Measurements from ENCODE around the gene GYG2. TPM values are rescaled to one million over a fixed set of nuclear protein-coding genes. Genes with fewer than 3 reads are reported as not detected.
"Not testable (repeated sequence)": the region's sequence is repeated elsewhere in the genome, so short reads cannot be mapped to it uniquely, and the experiment has no call there.

Gene GYG2
- total and polyA plus RNA-seq, 5 donors from 2014 or later = not detected

GRCh38 chrX:2785538-2785937 lies 43.2 kb upstream of the GYG2 start:
- no peaks in the 10 kb centered on the region for H3K36me3 ChIP-seq (ENCODE audit: control insufficient read depth, insufficient read depth, low read length)
- no peaks in the 10 kb centered on the region for H3K27me3 ChIP-seq (ENCODE audit: control insufficient read depth, insufficient read depth, low read length)
- no peak overlapping the region for H3K27ac ChIP-seq (ENCODE audit: insufficient read depth, low read length, poor library complexity, severe bottlenecking)
- ATAC-seq (ENCODE audit: low read depth in 2 of 2) (no peak), DNase-seq (no peak)
- Mint-ChIP-seq H3K36me3 (no peaks in the 10 kb centered on the region), H3K27me3 (peaks cover 4% of the 10 kb centered on the region), H3K27ac (no peak overlapping the region), H3K9me3 (peaks cover 0 to 4% (median 0%) of the 10 kb centered on the region in 7 donors), H3K4me3 (no peak overlapping the region), H3K4me1 (peaks cover 0 to 10% (median 3%) of the 10 kb centered on the region in 4 donors)
- no peak overlapping the region for H3K4me3 ChIP-seq (ENCODE audit: low read depth, low read length)
- no peaks in the 10 kb centered on the region for H3K4me1 ChIP-seq (ENCODE audit: control insufficient read depth, insufficient read depth, low read length, poor library complexity, severe bottlenecking)
- H3K9me3 ChIP-seq (ENCODE audit: control insufficient read depth in 2 of 2, low read length in 2 of 2) = no peaks in the 10 kb centered on the region

- DNase-seq (no peak), ATAC-seq (ENCODE audit: low read depth in 2 of 2) (no peak)
- H3K4me1 ChIP-seq (ENCODE audit: control insufficient read depth, insufficient read depth, low read length, poor library complexity, severe bottlenecking) = no peaks in the 10 kb centered on the region
- Mint-ChIP-seq H3K4me3 (no peak overlapping the region), H3K27ac (no peak overlapping the region), H3K36me3 (no peaks in the 10 kb centered on the region), H3K9me3 (no peaks in the 10 kb centered on the region), H3K4me1 (no peaks in the 10 kb centered on the region), H3K27me3 (peaks cover 7% of the 10 kb centered on the region)
- no peaks in the 10 kb centered on the region for H3K27me3 ChIP-seq (ENCODE audit: control insufficient read depth, insufficient read depth, low read length)
- H3K27ac ChIP-seq (ENCODE audit: insufficient read depth, low read length, poor library complexity, severe bottlenecking) = no peak overlapping the region
- no peaks in the 10 kb centered on the region for H3K9me3 ChIP-seq (ENCODE audit: control insufficient read depth in 2 of 2, low read length in 2 of 2)
- no peaks in the 10 kb centered on the region for H3K36me3 ChIP-seq (ENCODE audit: control insufficient read depth, insufficient read depth, low read length)
- no peak overlapping the region for H3K4me3 ChIP-seq (ENCODE audit: low read depth, low read length)
These were observed 39.8 kb upstream of the GYG2 start for GRCh38 chrX:2788980-2789379.

GRCh38 chrX:2789569-2789968 lies 39.2 kb upstream of the GYG2 start:
- H3K4me3 Mint-ChIP-seq = no peak overlapping the region
- DNase-seq (no peak), ATAC-seq (ENCODE audit: low read depth in 2 of 2) (no peak)
- no peaks in the 10 kb centered on the region for H3K36me3 ChIP-seq (ENCODE audit: control insufficient read depth, insufficient read depth, low read length)
- H3K36me3 Mint-ChIP-seq = no peaks in the 10 kb centered on the region
- no peaks in the 10 kb centered on the region for H3K9me3 ChIP-seq (ENCODE audit: control insufficient read depth in 2 of 2, low read length in 2 of 2)
- H3K4me1 Mint-ChIP-seq = no peaks in the 10 kb centered on the region
- H3K27me3 Mint-ChIP-seq = peaks cover 6% of the 10 kb centered on the region
- no peaks in the 10 kb centered on the region for H3K27me3 ChIP-seq (ENCODE audit: control insufficient read depth, insufficient read depth, low read length)
- no peak overlapping the region for H3K4me3 ChIP-seq (ENCODE audit: low read depth, low read length)
- H3K27ac ChIP-seq (ENCODE audit: insufficient read depth, low read length, poor library complexity, severe bottlenecking) = no peak overlapping the region
- no peaks in the 10 kb centered on the region for H3K4me1 ChIP-seq (ENCODE audit: control insufficient read depth, insufficient read depth, low read length, poor library complexity, severe bottlenecking)
- H3K27ac Mint-ChIP-seq = no peak overlapping the region
- no peaks in the 10 kb centered on the region for H3K9me3 Mint-ChIP-seq

- no peak overlapping the region for H3K4me3 ChIP-seq (ENCODE audit: low read depth, low read length)
These were observed 35.0 kb upstream of the GYG2 start for GRCh38 chrX:2793752-2794151.

GRCh38 chrX:2794336-2794735 lies 34.4 kb upstream of the GYG2 start:
- H3K27ac ChIP-seq (ENCODE audit: insufficient read depth, low read length, poor library complexity, severe bottlenecking) = no peak overlapping the region

More at GRCh38 chrX:2793752-2794151, 35.0 kb upstream of the GYG2 start:
- DNase-seq = no peak
- no peak overlapping the region for H3K27ac Mint-ChIP-seq
- H3K4me1 Mint-ChIP-seq = no peaks in the 10 kb centered on the region
- Histone ChIP-seq H3K36me3 (ENCODE audit: control insufficient read depth, insufficient read depth, low read length) (no peaks in the 10 kb centered on the region), H3K27ac (ENCODE audit: insufficient read depth, low read length, poor library complexity, severe bottlenecking) (no peak overlapping the region), H3K4me1 (ENCODE audit: control insufficient read depth, insufficient read depth, low read length, poor library complexity, severe bottlenecking) (no peaks in the 10 kb centered on the region), H3K9me3 (ENCODE audit: control insufficient read depth in 2 of 2, low read length in 2 of 2) (no peaks in the 10 kb centered on the region), H3K27me3 (ENCODE audit: control insufficient read depth, insufficient read depth, low read length) (no peaks in the 10 kb centered on the region)
- no peaks in the 10 kb centered on the region for H3K36me3 Mint-ChIP-seq
- ATAC-seq (ENCODE audit: low read depth in 2 of 2) = no peak
- no peaks in the 10 kb centered on the region for H3K9me3 Mint-ChIP-seq
- peaks cover 4% of the 10 kb centered on the region for H3K27me3 Mint-ChIP-seq
- no peak overlapping the region for H3K4me3 Mint-ChIP-seq

GRCh38 chrX:2796808-2797207 lies 31.9 kb upstream of the GYG2 start:
- H3K27me3 Mint-ChIP-seq; H3K4me3 ChIP-seq (ENCODE audit: low read depth, low read length); H3K36me3 ChIP-seq (ENCODE audit: control insufficient read depth, insufficient read depth, low read length); H3K9me3 Mint-ChIP-seq; H3K4me1 Mint-ChIP-seq; H3K9me3 ChIP-seq (ENCODE audit: control insufficient read depth in 2 of 2, low read length in 2 of 2); H3K4me1 ChIP-seq (ENCODE audit: control insufficient read depth, insufficient read depth, low read length, poor library complexity, severe bottlenecking); H3K36me3 Mint-ChIP-seq; H3K27ac Mint-ChIP-seq; H3K27me3 ChIP-seq (ENCODE audit: control insufficient read depth, insufficient read depth, low read length); H3K27ac ChIP-seq (ENCODE audit: insufficient read depth, low read length, poor library complexity, severe bottlenecking); DNase-seq; ATAC-seq (ENCODE audit: low read depth in 2 of 2): not testable (repeated sequence)
- peak overlapping the region in 1 of 4 donors; percentile 15 for H3K4me3 Mint-ChIP-seq

More at GRCh38 chrX:2794336-2794735, 34.4 kb upstream of the GYG2 start:
- no peak for DNase-seq
- H3K9me3 Mint-ChIP-seq = no peaks in the 10 kb centered on the region
- no peaks in the 10 kb centered on the region for H3K4me1 ChIP-seq (ENCODE audit: control insufficient read depth, insufficient read depth, low read length, poor library complexity, severe bottlenecking)
- H3K9me3 ChIP-seq (ENCODE audit: control insufficient read depth in 2 of 2, low read length in 2 of 2) = no peaks in the 10 kb centered on the region
- no peak for ATAC-seq (ENCODE audit: low read depth in 2 of 2)
- H3K27me3 ChIP-seq (ENCODE audit: control insufficient read depth, insufficient read depth, low read length) = no peaks in the 10 kb centered on the region
- H3K4me3 Mint-ChIP-seq = no peak overlapping the region
- no peaks in the 10 kb centered on the region for H3K36me3 ChIP-seq (ENCODE audit: control insufficient read depth, insufficient read depth, low read length)
- no peak overlapping the region for H3K4me3 ChIP-seq (ENCODE audit: low read depth, low read length)
- peaks cover 4% of the 10 kb centered on the region for H3K27me3 Mint-ChIP-seq
- H3K27ac Mint-ChIP-seq = no peak overlapping the region
- no peaks in the 10 kb centered on the region for H3K4me1 Mint-ChIP-seq
- no peaks in the 10 kb centered on the region for H3K36me3 Mint-ChIP-seq

- no peak overlapping the region for H3K4me3 Mint-ChIP-seq
- ATAC-seq (ENCODE audit: low read depth in 2 of 2) = no peak
These were observed 29.4 kb upstream of the GYG2 start for GRCh38 chrX:2799369-2799768.

GRCh38 chrX:2799980-2800379 lies 28.8 kb upstream of the GYG2 start:
- H3K9me3 Mint-ChIP-seq; H3K9me3 ChIP-seq (ENCODE audit: control insufficient read depth in 2 of 2, low read length in 2 of 2); H3K27ac ChIP-seq (ENCODE audit: insufficient read depth, low read length, poor library complexity, severe bottlenecking); H3K4me1 Mint-ChIP-seq; ATAC-seq (ENCODE audit: low read depth in 2 of 2); H3K27me3 ChIP-seq (ENCODE audit: control insufficient read depth, insufficient read depth, low read length); H3K27me3 Mint-ChIP-seq; DNase-seq; H3K27ac Mint-ChIP-seq; H3K4me1 ChIP-seq (ENCODE audit: control insufficient read depth, insufficient read depth, low read length, poor library complexity, severe bottlenecking); H3K4me3 Mint-ChIP-seq; H3K36me3 Mint-ChIP-seq; H3K36me3 ChIP-seq (ENCODE audit: control insufficient read depth, insufficient read depth, low read length); H3K4me3 ChIP-seq (ENCODE audit: low read depth, low read length): not testable (repeated sequence)

More at GRCh38 chrX:2799369-2799768, 29.4 kb upstream of the GYG2 start:
- DNase-seq = no peak
- no peaks in the 10 kb centered on the region for H3K4me1 Mint-ChIP-seq
- Histone ChIP-seq H3K27ac (ENCODE audit: insufficient read depth, low read length, poor library complexity, severe bottlenecking) (no peak overlapping the region), H3K4me3 (ENCODE audit: low read depth, low read length) (no peak overlapping the region), H3K4me1 (ENCODE audit: control insufficient read depth, insufficient read depth, low read length, poor library complexity, severe bottlenecking) (no peaks in the 10 kb centered on the region), H3K36me3 (ENCODE audit: control insufficient read depth, insufficient read depth, low read length) (no peaks in the 10 kb centered on the region), H3K27me3 (ENCODE audit: control insufficient read depth, insufficient read depth, low read length) (no peaks in the 10 kb centered on the region), H3K9me3 (ENCODE audit: control insufficient read depth in 2 of 2, low read length in 2 of 2) (no peaks in the 10 kb centered on the region)
- no peaks in the 10 kb centered on the region for H3K36me3 Mint-ChIP-seq
- peaks cover 0 to 1% (median 0%) of the 10 kb centered on the region in 7 donors for H3K9me3 Mint-ChIP-seq
- no peaks in the 10 kb centered on the region for H3K27me3 Mint-ChIP-seq
- no peak overlapping the region for H3K27ac Mint-ChIP-seq

Data from CD4-positive, CD25-positive, alpha-beta regulatory T cell (primary cell).